Stimulated activated CD8-positive, alpha-beta memory T cell treated with anti-CD3 and anti-CD28 coated beads, Interleukin-12 subunit alpha, Interleukin-12 subunit beta, amount 100 ng/mL, for 24 hours (primary cell): ENCODE results near the gene PTPN14.

ENCODE experiments used
- DNase-seq: peaks from one replicate; pipeline ENCODE4 v3.0.0-alpha.2; 2020; ENCODE audit errors: extremely low read depth

The PTPN14 gene

GRCh38 chr1:214332946-214333798 lies 218.2 kb downstream of the PTPN14 start:
- no peak for DNase-seq

- DNase-seq: peak; percentile 9
These were observed 219.5 kb downstream of the PTPN14 start for GRCh38 chr1:214331827-214332423.

- DNase-seq: no peak
These were observed 220.2 kb downstream of the PTPN14 start for GRCh38 chr1:214331180-214331579.

GRCh38 chr1:214330715-214331114 lies 220.7 kb downstream of the PTPN14 start:
- DNase-seq: no peak

- no peak for DNase-seq
These were observed 221.2 kb downstream of the PTPN14 start for GRCh38 chr1:214330222-214330621.

- DNase-seq: no peak
These were observed 221.8 kb downstream of the PTPN14 start for GRCh38 chr1:214329470-214330220.

- peak; percentile 5 for DNase-seq
These were observed 222.5 kb downstream of the PTPN14 start for GRCh38 chr1:214328770-214329469.

- no peak for DNase-seq
These were observed 223.9 kb downstream of the PTPN14 start for GRCh38 chr1:214327514-214327913.

GRCh38 chr1:214326406-214326805 lies 225.0 kb downstream of the PTPN14 start:
- DNase-seq: no peak

GRCh38 chr1:214324896-214325800 lies 226.3 kb downstream of the PTPN14 start:
- no peak for DNase-seq

GRCh38 chr1:214321705-214322453 lies 229.5 kb downstream of the PTPN14 start:
- DNase-seq: no peak

GRCh38 chr1:214319938-214320337 lies 231.5 kb downstream of the PTPN14 start:
- no peak for DNase-seq

GRCh38 chr1:214318956-214319736 lies 232.3 kb downstream of the PTPN14 start:
- DNase-seq: no peak

- DNase-seq: no peak
These were observed 233.0 kb downstream of the PTPN14 start for GRCh38 chr1:214318356-214318755.

GRCh38 chr1:214317734-214318133 lies 233.7 kb downstream of the PTPN14 start:
- DNase-seq: no peak

GRCh38 chr1:214317300-214317699 lies 234.1 kb downstream of the PTPN14 start:
- DNase-seq: no peak

GRCh38 chr1:214316593-214316992 lies 234.8 kb downstream of the PTPN14 start:
- no peak for DNase-seq

- DNase-seq: no peak
These were observed 237.1 kb downstream of the PTPN14 start for GRCh38 chr1:214314178-214314843.

- DNase-seq: no peak
These were observed 238.8 kb downstream of the PTPN14 start for GRCh38 chr1:214312530-214313051.
